ENCODE results near the gene ILF3. TPM values are rescaled to one million over a fixed set of nuclear protein-coding genes. Genes with fewer than 3 reads are reported as not detected.

The ILF3 gene
- total and polyA plus RNA-seq, 2 of the 13 experiments (the other 11 are each of a cell fraction or from before 2014, with no cell fraction given), result 120 to 173 TPM

- TF ChIP-seq HNF1B (CRISPR knock-in tag; IDR thresholded peaks at IDR 0.05) (no peak), SOX6 (IDR thresholded peaks at IDR 0.05) (no peak), SOX6 (CRISPR knock-in tag; IDR thresholded peaks at IDR 0.05) (0 out of 2 replicates have a peak, but pooled peaks have one; percentile 5), HHEX (CRISPR knock-in tag; IDR thresholded peaks at IDR 0.05) (no peak), JUND (CRISPR knock-in tag; IDR thresholded peaks at IDR 0.05) (no peak), RAD21 (CRISPR knock-in tag; IDR thresholded peaks at IDR 0.05) (peak; percentile 62), ZNF337 (CRISPR knock-in tag; IDR thresholded peaks at IDR 0.05; ENCODE audit: borderline replicate concordance, low read depth) (no peak), TAF1 (CRISPR knock-in tag; IDR thresholded peaks at IDR 0.05) (no peak; the same call in 1 of the 2 replicates), ZNF772 (CRISPR knock-in tag; IDR thresholded peaks at IDR 0.05) (no peak), ZFX (CRISPR knock-in tag; IDR thresholded peaks at IDR 0.05; ENCODE audit: low read depth) (peak; percentile 85), EHMT2 (IDR thresholded peaks at IDR 0.05; ENCODE audit: borderline replicate concordance, low read depth, low read length) (no peak), ZNF121 (CRISPR knock-in tag; IDR thresholded peaks at IDR 0.05) (no peak), ZNF30 (CRISPR knock-in tag; IDR thresholded peaks at IDR 0.05) (no peak), IKZF1 (IDR thresholded peaks at IDR 0.05) (no peak), PPARG (CRISPR knock-in tag; conservative IDR thresholded peaks at IDR 0.05) (no peak), DMTF1 (CRISPR knock-in tag; IDR thresholded peaks at IDR 0.05) (no peak), REXO4 (CRISPR knock-in tag; IDR thresholded peaks at IDR 0.05; ENCODE audit: borderline replicate concordance) (no peak), ZNF17 (CRISPR knock-in tag; IDR thresholded peaks at IDR 0.05) (no peak), ZFP1 (CRISPR knock-in tag; IDR thresholded peaks at IDR 0.05) (no peak), POGK (CRISPR knock-in tag; conservative IDR thresholded peaks at IDR 0.05) (0 out of 2 replicates have a peak, but pooled peaks have one; percentile 67), ZNF333 (CRISPR knock-in tag; IDR thresholded peaks at IDR 0.05; ENCODE audit: borderline replicate concordance) (peak; percentile 52; the same call in 1 of the 2 replicates), ZZZ3 (CRISPR knock-in tag; IDR thresholded peaks at IDR 0.05; ENCODE audit: borderline replicate concordance) (no peak), KDM5A (IDR thresholded peaks at IDR 0.05; ENCODE audit: borderline replicate concordance, low read length) (no peak), ZNF274 (CRISPR knock-in tag; IDR thresholded peaks at IDR 0.05) (0 out of 2 replicates have a peak, but pooled peaks have one; percentile 29), SAP130 (CRISPR knock-in tag; IDR thresholded peaks at IDR 0.05; ENCODE audit: low read depth) (no peak)
Measured at GRCh38 chr19:10718205-10719196, 64.4 kb downstream of the ILF3 start (continued).

Data from HepG2 (cell line).